HG02642 (cell line): ENCODE results near the gene TRPT1.
A peak's percentile ranks its signal among the peaks of the same experiment; 100 is the strongest.

Experiments
- ATAC-seq: cut with Tn5 transposase; IDR thresholded peaks from one replicate; pipeline ENCODE4 v1.9.1; 2021; ENCODE audit warnings: mild to moderate bottlenecking; ENCODE audit not compliant: unreplicated experiment, poor library complexity

Gene TRPT1

GRCh38 chr11:64185175-64185692 lies 40.8 kb downstream of the TRPT1 start:
- peak; percentile 25 for ATAC-seq

- no peak for ATAC-seq
Measured at GRCh38 chr11:64183890-64184289, 42.1 kb downstream of the TRPT1 start.

- no peak for ATAC-seq
Measured at GRCh38 chr11:64181506-64182411, 44.2 kb downstream of the TRPT1 start.

- no peak for ATAC-seq
Measured at GRCh38 chr11:64180891-64181290, 45.1 kb downstream of the TRPT1 start.

- no peak for ATAC-seq
Measured at GRCh38 chr11:64178951-64179639, 46.9 kb downstream of the TRPT1 start.

- no peak for ATAC-seq
Measured at GRCh38 chr11:64178203-64178602, 47.8 kb downstream of the TRPT1 start.

GRCh38 chr11:64176751-64177150 lies 49.2 kb downstream of the TRPT1 start:
- no peak for ATAC-seq
